ENCODE results near the gene PABPN1L. TPM values are rescaled to one million over a fixed set of nuclear protein-coding genes. Genes with fewer than 3 reads are reported as not detected.

PABPN1L gene
- total and polyA plus RNA-seq, 2 of the 13 experiments (the other 11 are each of a cell fraction or from before 2014, with no cell fraction given): not detected

- Histone ChIP-seq H3K79me2 (ENCODE audit: insufficient read depth, low read length) (no peaks in the 10 kb centered on the region), H3K4me3 (replicated peaks in 1 of 3; ENCODE audit: insufficient read depth in 1 of 3, low read depth in 2 of 3, low read length in 3 of 3) (no peak overlapping the region), H3K27me3 (ENCODE audit: control insufficient read depth in 1 of 2, insufficient read depth in 2 of 2, low read length in 2 of 2) (peaks cover 35 to 90% of the 10 kb centered on the region in 2 experiments), H3K4me2 (ENCODE audit: low read depth, low read length) (no peak overlapping the region), H3K27ac (ENCODE audit: extremely low read length, insufficient read depth, low read length) (no peak overlapping the region), H3K36me3 (replicated peaks in 1 of 2; ENCODE audit: control insufficient read depth in 1 of 2, insufficient read depth in 2 of 2, low read length in 2 of 2) (no peaks in the 10 kb centered on the region), H4K20me1 (ENCODE audit: insufficient read depth, low read length) (no peaks in the 10 kb centered on the region; the same call in 1 of the 2 replicates), H3K4me1 (ENCODE audit: insufficient read depth, low read length) (no peaks in the 10 kb centered on the region), H2AFZ (ENCODE audit: low read length) (no peak overlapping the region), H3K9ac (ENCODE audit: insufficient read depth, low read depth, low read length) (no peak overlapping the region), H3K9me3 (ENCODE audit: low read length) (no peaks in the 10 kb centered on the region)
- 19% methylated on average over 24 of the region's 26 CpGs for WGBS (ENCODE audit: low lambda C conversion rate)
- ChIA-PET POLR2A (no interaction called here), CTCF (ENCODE audit: low intra/inter-chr PET ratio, low total read pairs) (no interaction called here)
- intact Hi-C loops (cut with micrococcal nuclease; ENCODE audit: unreplicated experiment): no loop called here
- no peak for TF ChIP-seq BCL6 (CRISPR knock-in tag; IDR thresholded peaks at IDR 0.05)
- 0 out of 2 replicates have a peak, but pooled peaks have one; percentile 16 for TF ChIP-seq EZH2 (conservative IDR thresholded peaks at IDR 0.05; ENCODE audit: low read depth, low read length)
- TF ChIP-seq PRDM15 (CRISPR knock-in tag; IDR thresholded peaks at IDR 0.05): peak; percentile 88
- ATAC-seq (peak; percentile 5; the same call in 1 of the 3 replicates), DNase-seq (ENCODE audit: low spot score) (no peak), FAIRE-seq (no peak)
- no TSS peak for BruUV-seq (replicated peaks)
- in situ Hi-C loops (cut with HindIII; ENCODE audit: extremely low pct_ligation_motif_present, low pct_unique_long_range_greater_than_20kb): no loop called here
Observed at GRCh38 chr16:88910284-88911135, 44.0 kb upstream of the PABPN1L start.

Data from HepG2 (cell line).